Hematopoietic multipotent progenitor cell treated with erythropoietin and hydrocortisone succinate and interleukin-3 and kit ligand, for 4 days (in vitro differentiated cells): ENCODE data around the gene SLC23A3.

Experiments
- DNase-seq: peaks from one replicate; pipeline ENCODE4 v3.0.0-alpha.2; 2015

Gene SLC23A3

GRCh38 chr2:219169930-219170654, at the start of gene SLC23A3:
TSS of gene SLC23A3 (minus strand) at chr2:219170029. CDS start at chr2:219169984, 45 bp downstream.
- no peak for DNase-seq

GRCh38 chr2:219218732-219219701, 49.2 kb upstream of the SLC23A3 start, which contains the start of gene ABCB6:
TSS of gene ABCB6 (minus strand) at chr2:219218958. CDS start at chr2:219218673, 285 bp downstream.
- DNase-seq: peak; percentile 98

GRCh38 chr2:219218217-219218731, 48.4 kb upstream of the SLC23A3 start:
- peak; percentile 78 for DNase-seq

- DNase-seq: no peak
These were observed 46.7 kb upstream of the SLC23A3 start for GRCh38 chr2:219216535-219216915.

- no peak for DNase-seq
These were observed 46.2 kb upstream of the SLC23A3 start for GRCh38 chr2:219215871-219216534.

- DNase-seq: no peak
These were observed 45.0 kb upstream of the SLC23A3 start for GRCh38 chr2:219214786-219215185.

GRCh38 chr2:219214141-219214540, 44.3 kb upstream of the SLC23A3 start:
- no peak for DNase-seq

GRCh38 chr2:219213486-219214071, 43.8 kb upstream of the SLC23A3 start:
- no peak for DNase-seq

GRCh38 chr2:219213026-219213415, 43.2 kb upstream of the SLC23A3 start:
- no peak for DNase-seq

- DNase-seq: no peak
These were observed 41.1 kb upstream of the SLC23A3 start for GRCh38 chr2:219210886-219211362.

GRCh38 chr2:219210196-219210885, 40.5 kb upstream of the SLC23A3 start:
- no peak for DNase-seq

GRCh38 chr2:219209236-219210195, 39.7 kb upstream of the SLC23A3 start:
- peak; percentile 73 for DNase-seq

- DNase-seq: peak; percentile 26
These were observed 38.3 kb upstream of the SLC23A3 start for GRCh38 chr2:219207884-219208740.

GRCh38 chr2:219207134-219207883, 37.5 kb upstream of the SLC23A3 start:
- no peak for DNase-seq

GRCh38 chr2:219206328-219207133, 36.7 kb upstream of the SLC23A3 start, which contains the start of gene ZFAND2B:
TSS of gene ZFAND2B (plus strand) at chr2:219206782. CDS start at chr2:219206988, 206 bp downstream.
- peak; percentile 98 for DNase-seq

GRCh38 chr2:219205981-219206327, 36.1 kb upstream of the SLC23A3 start:
- DNase-seq: no peak

- DNase-seq: no peak
These were observed 35.3 kb upstream of the SLC23A3 start for GRCh38 chr2:219205165-219205538.
